Cardiac septum (tissue), 1 donor: ENCODE measurements around the gene NBAS. TPM values are rescaled to one million over a fixed set of nuclear protein-coding genes. Genes with fewer than 3 reads are reported as not detected.
"Not testable (repeated sequence)": the region's sequence is repeated elsewhere in the genome, so short reads cannot be mapped to it uniquely, and the experiment has no call there.

Experiments used
- DNase-seq: peaks from one replicate; pipeline ENCODE4 v3.0.0-alpha.2; 2020; ENCODE audit warnings: low spot score
- intact Hi-C: fragments of 100-400 bp; cut with DNase I; formaldehyde crosslinking; loops from one replicate; pipeline ENCODE4 v1.14.0; 2022
- total RNA-seq: library from RNA; stranded (reverse); fragmentation: NEBNext Ultra II Directional; extraction: Animal tissue kit (Norgen Biotek cat#: 25700); gene quantifications from one replicate; pipeline ENCODE4 v1.2.1, GENCODE V29; 2021
- donor health status: DM: no; HTN: no; CAD: no.

NBAS gene
- total RNA-seq, 1 donor from 2014 or later: 38.9 TPM

GRCh38 chr2:15352363-15352762 lies 208.8 kb downstream of the NBAS start:
- DNase-seq: no peak
- intact Hi-C loops: no loop called here

GRCh38 chr2:15348636-15349035 lies 212.5 kb downstream of the NBAS start:
- intact Hi-C loops: no loop called here

GRCh38 chr2:15348045-15348444 lies 213.1 kb downstream of the NBAS start:
- intact Hi-C loops: no loop called here

More at GRCh38 chr2:15348636-15349035, 212.5 kb downstream of the NBAS start:
- no peak for DNase-seq

GRCh38 chr2:15346624-15347023 lies 214.5 kb downstream of the NBAS start:
- intact Hi-C loops: no loop called here
- DNase-seq: no peak

More at GRCh38 chr2:15348045-15348444, 213.1 kb downstream of the NBAS start:
- DNase-seq: no peak

GRCh38 chr2:15337996-15338666 lies 223.0 kb downstream of the NBAS start:
- DNase-seq: no peak
- intact Hi-C loops: no loop called here

DNA sequence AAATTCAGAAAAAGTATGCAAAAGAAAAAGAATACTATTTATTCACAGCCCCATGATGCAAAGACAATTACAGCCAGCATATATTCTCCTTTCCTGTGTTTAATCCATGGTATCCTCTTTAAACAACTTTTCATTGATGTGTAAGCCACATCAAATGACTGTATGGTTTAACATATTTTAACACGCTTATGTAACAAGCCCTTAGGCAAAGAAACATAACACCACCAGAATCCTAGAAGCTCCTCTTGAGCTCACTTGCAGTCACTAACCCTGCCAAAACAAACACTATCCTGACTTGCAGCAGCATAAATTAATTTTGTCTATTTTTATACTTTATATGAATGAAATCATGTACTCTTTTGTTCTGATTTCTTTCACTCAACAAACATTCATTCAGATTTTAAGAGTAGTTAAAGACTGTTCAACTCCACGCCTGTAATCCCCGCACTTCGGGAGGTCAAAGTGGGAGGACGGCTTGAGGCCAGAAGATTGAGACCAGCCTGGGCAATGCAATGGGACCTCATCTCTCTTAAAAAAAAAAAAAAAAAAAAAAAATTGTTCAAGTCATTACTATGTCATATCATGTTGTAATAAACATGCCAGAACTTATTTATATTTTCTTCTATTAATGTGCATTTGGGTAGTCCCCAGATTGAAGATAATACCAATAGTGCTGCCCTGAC lies 226.3 kb downstream of the NBAS start:
- intact Hi-C loops: no loop called here
- DNase-seq: no peak

DNA sequence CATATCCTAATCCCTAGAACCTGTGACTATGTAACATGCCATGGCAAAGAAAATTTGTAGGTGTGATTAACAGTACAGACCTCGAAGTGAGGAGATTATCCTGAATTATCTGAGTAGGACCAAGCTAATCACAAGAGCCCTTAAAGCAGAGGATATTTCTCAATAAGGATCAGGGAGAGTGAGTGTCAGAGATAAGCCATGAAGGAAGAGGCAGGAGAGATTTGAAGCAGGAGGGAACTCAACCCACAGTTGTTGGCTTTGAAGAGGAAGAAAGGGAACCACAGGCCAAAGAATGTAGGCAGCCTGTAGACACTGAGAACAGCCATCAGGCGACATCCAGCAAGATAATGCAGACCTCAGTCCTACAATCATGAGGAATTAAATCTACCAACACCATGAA lies 229.3 kb downstream of the NBAS start:
- intact Hi-C loops: no loop called here

GRCh38 chr2:15325296-15325695 lies 235.8 kb downstream of the NBAS start:
- intact Hi-C loops: no loop called here
- DNase-seq: no peak

More for the DNA sequence above, 229.3 kb downstream of the NBAS start:
- no peak for DNase-seq

DNA sequence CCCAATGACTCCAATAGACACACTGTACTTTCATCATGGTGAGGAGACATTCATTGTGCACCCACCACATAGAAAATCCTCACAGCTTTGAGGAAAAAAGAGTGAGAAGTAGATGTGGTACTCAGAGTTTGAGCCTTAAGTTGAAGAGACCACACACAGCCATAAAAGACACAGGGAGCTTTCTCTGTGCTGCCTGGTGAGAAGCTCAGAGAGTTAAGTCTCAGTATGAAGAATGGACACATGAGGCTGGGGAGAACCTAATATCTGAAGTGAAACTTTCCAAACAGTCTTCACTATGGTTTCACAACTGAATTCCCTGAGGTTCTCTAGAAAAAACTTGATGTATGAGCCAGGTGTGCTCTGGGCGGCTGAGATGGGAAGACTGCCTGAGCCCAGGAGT lies 237.9 kb downstream of the NBAS start:
- no peak for DNase-seq
- intact Hi-C loops: no loop called here

- intact Hi-C loops, DNase-seq: not testable (repeated sequence)
Observed at GRCh38 chr2:15321481-15321880, 239.7 kb downstream of the NBAS start.

GRCh38 chr2:15316370-15316814 lies 244.7 kb downstream of the NBAS start:
- intact Hi-C loops: no loop called here
- DNase-seq: no peak

DNA sequence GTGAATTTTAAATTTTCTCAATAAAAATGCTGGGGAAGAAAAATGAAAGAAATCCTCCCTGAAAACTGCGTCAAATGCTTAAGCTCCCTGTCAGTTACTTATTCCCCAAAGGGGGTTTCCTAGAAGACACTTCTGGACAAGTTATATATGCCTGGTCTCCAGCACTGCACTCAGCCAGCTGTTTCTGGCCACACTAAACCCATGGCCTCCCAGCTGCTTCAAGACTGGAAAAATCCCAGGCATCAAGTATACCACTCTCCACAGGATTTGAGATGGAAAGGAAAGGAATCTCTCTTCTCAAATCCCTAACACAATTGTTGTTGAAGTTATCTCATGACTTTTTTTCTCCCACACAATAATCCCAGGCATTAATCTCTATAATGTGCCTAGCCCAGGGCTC lies 245.7 kb downstream of the NBAS start:
- intact Hi-C loops: no loop called here
- no peak for DNase-seq

DNA sequence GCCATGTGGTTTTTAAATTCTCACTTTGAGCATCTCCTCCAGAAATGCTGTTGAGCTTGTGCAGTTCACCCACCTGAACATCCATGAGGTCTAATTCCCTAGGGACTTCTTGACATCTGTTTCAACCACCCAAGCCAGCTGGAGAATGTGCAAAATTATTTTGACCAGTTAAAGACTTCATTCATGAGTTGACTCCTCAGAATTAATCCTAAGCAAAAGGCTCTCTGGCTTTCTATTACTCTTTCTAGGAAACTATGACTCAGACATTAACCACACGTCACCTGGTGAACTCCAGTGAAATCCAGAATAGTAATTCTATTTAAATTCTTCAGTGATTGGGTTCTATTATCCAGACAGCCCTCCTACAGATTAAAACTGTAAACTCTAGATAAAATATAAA lies 247.5 kb downstream of the NBAS start:
- no peak for DNase-seq
- intact Hi-C loops: no loop called here

- intact Hi-C loops: no loop called here
Observed at GRCh38 chr2:15311926-15312325, 249.2 kb downstream of the NBAS start.

DNA sequence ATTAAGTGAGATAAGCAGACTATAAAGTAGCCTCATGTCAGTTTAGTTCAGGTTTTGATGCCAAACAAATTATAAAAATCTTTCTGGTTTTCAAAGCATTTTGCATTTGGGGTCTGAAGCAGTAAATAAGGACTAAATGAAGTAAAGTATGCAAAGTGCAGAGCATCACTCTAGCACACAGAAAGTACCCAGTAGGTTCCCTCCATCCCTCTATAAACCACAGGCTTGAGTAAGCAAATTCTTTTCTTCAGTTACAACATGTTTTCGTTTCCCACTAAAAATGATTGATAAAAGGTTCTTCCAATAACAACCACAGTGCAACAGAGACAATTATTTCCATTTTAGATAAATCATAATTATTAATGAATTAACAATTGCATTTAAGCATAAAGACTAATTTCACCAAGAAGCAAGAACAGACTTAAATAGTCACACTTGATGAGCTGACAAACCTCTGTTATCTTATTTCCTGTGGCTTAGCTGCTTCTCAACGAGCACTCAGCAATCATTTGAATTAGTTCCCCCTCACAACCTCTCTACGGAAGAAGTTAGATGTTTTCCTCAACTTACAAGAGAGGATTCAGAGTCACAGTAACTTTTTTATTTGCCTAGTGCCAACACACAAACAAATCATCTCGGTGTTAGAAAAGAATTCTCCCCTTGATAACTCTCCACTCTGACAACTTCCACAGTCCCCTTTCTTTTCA lies 249.8 kb downstream of the NBAS start:
- intact Hi-C loops: no loop called here
- DNase-seq: no peak

More at GRCh38 chr2:15311926-15312325, 249.2 kb downstream of the NBAS start:
- no peak for DNase-seq

- intact Hi-C loops: no loop called here
- no peak for DNase-seq
Observed at GRCh38 chr2:15307526-15307925, 253.6 kb downstream of the NBAS start.

DNA sequence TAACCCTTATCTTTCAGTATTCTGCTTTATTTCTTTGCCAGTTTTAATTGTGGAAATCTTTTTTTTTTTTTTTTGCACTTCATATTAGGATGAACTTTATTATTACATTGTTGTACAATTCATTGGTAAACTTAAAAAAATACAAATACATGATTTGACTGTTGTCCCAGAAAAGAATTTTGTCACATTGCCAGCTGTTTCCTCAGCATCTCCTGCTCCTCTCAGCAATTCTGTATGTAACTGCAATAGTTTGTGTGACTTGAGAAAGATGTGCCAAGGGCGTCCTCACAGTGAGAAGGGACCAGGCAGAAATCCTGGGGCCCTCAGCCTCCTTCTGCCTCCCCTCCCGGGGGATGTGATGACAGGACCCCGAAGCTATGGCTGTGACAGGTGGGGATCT lies 254.4 kb downstream of the NBAS start:
- DNase-seq: no peak
- intact Hi-C loops: no loop called here

DNA sequence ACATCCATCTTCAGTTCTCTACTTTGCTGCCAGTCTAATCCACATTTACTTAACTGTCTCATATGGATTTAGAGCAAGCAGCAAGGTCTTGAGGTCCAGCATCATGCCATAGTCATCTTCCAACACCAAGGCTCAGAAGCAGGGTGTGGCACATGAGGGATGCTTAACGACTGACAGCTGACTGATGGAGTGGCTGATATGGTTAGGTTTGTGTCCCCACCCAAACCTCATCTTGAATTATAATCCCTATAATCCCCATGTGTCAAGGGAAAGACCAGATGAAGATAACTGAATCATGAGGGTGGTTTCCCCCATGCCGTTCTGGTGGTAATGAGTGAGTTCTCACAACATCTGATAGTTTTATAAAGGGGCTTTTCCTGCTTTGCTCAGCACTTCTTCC lies 257.3 kb downstream of the NBAS start:
- no peak for DNase-seq
- intact Hi-C loops: no loop called here

DNA sequence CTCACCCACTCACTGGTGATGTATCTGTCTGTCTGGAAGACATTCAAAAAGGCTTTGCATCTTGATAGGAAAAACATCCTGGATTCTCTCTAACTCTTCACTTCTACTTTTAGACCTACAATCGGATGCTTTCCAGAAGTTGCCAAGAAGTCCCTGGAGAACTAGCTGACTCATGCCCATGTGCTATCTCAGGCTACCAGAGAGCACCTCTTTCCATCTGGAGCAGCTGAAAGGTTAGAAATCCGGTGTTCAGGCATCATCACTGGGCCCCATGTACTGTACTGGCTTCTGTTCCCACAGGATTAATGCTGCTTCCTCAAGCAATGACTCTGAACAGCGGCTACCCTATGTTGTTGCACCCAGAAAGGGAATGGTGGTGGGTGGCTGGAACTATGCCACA lies 259.0 kb downstream of the NBAS start:
- intact Hi-C loops: no loop called here
- no peak for DNase-seq
